Measurements from ENCODE around the gene AK4. TPM values are rescaled to one million over a fixed set of nuclear protein-coding genes. Genes with fewer than 3 reads are reported as not detected.

AK4 gene
- total RNA-seq, 4 donors from 2014 or later, result 7.8 to 13.9 (median 9.8) TPM

- Histone ChIP-seq H3K27ac (no peak overlapping the region), H3K9me3 (no peaks in the 10 kb centered on the region), H3K36me3 (no peaks in the 10 kb centered on the region), H3K4me1 (peaks cover 0 to 5% of the 10 kb centered on the region in 2 donors), H3K27me3 (no peaks in the 10 kb centered on the region), H3K4me3 (replicated peaks in 1 of 3) (peak overlapping the region; percentile 68 to 76 (median 69))
- no peak for TF ChIP-seq CTCF (IDR thresholded peaks at IDR 0.05)
- TF ChIP-seq POLR2A (IDR thresholded peaks at IDR 0.05), result no peak
- intact Hi-C loops (cut with DNase I), result no loop called here
- DNase-seq, result peak; percentile 38
- 0% methylated on average over 12 to 14 of the region's 88 CpGs for WGBS, 2 donors
Measured at GRCh38 chr1:65147424-65148177, 402 bp upstream of the AK4 start.

- 2 to 21% methylated on average over 2 to 14 of the region's 73 CpGs for WGBS, 2 donors
- peak; percentile 32 to 34 for DNase-seq
- intact Hi-C loops (cut with DNase I), result no loop called here
- no peak for TF ChIP-seq CTCF (IDR thresholded peaks at IDR 0.05)
- TF ChIP-seq POLR2A (IDR thresholded peaks at IDR 0.05), result peak in 1 of 2 donors; percentile 19
- peaks cover 0 to 5% of the 10 kb centered on the region in 2 donors for H3K4me1 ChIP-seq
- no peaks in the 10 kb centered on the region for H3K9me3 ChIP-seq
- no peaks in the 10 kb centered on the region for H3K36me3 ChIP-seq
- H3K27me3 ChIP-seq, result no peaks in the 10 kb centered on the region
- H3K27ac ChIP-seq, result peak overlapping the region in 2 of 3 donors; percentile 19 to 21
- peak overlapping the region; percentile 64 to 76 (median 68) for H3K4me3 ChIP-seq (replicated peaks in 1 of 3)
Measured at GRCh38 chr1:65148548-65149350, 746 bp downstream of the AK4 start.

GRCh38 chr1:65149351-65150107, 1.5 kb downstream of the AK4 start:
- H3K27me3 ChIP-seq, result no peaks in the 10 kb centered on the region
- 42 to 51% methylated on average over 14 of the region's 14 CpGs for WGBS, 2 donors
- no peaks in the 10 kb centered on the region for H3K9me3 ChIP-seq
- DNase-seq, result no peak
- peak overlapping the region; percentile 64 to 76 (median 68) for H3K4me3 ChIP-seq (replicated peaks in 1 of 3)
- H3K4me1 ChIP-seq, result peaks cover 0 to 5% of the 10 kb centered on the region in 2 donors
- intact Hi-C loops (cut with DNase I), result no loop called here
- H3K27ac ChIP-seq, result peak overlapping the region in 2 of 3 donors; percentile 19 to 21
- no peaks in the 10 kb centered on the region for H3K36me3 ChIP-seq
- no peak for TF ChIP-seq POLR2A (IDR thresholded peaks at IDR 0.05)
- TF ChIP-seq CTCF (IDR thresholded peaks at IDR 0.05), result no peak

GRCh38 chr1:65150108-65150463, 2.1 kb downstream of the AK4 start:
- Histone ChIP-seq H3K9me3 (no peaks in the 10 kb centered on the region), H3K4me3 (replicated peaks in 1 of 3) (no peak overlapping the region), H3K27ac (no peak overlapping the region), H3K27me3 (no peaks in the 10 kb centered on the region), H3K4me1 (peaks cover 0 to 5% of the 10 kb centered on the region in 2 donors), H3K36me3 (no peaks in the 10 kb centered on the region)
- TF ChIP-seq POLR2A (IDR thresholded peaks at IDR 0.05), result no peak
- TF ChIP-seq CTCF (IDR thresholded peaks at IDR 0.05), result no peak
- no peak for DNase-seq
- intact Hi-C loops (cut with DNase I), result no loop called here
